H1 (cell line): ENCODE results near the gene UNC50. TPM values are rescaled to one million over a fixed set of nuclear protein-coding genes. Genes with fewer than 3 reads are reported as not detected.

Experiments
- CTCF ChIA-PET: fragments of 300-600 bp; sonication (Branson Sonifier 250); formaldehyde crosslinking; loops from one replicate; lab custom pipeline; 2021; ENCODE audit not compliant: partially characterized antibody; lab: Charles Lee
- POLR2A ChIA-PET: fragments of 300-600 bp; sonication (Branson Sonifier 250); formaldehyde crosslinking; loops from one replicate; lab custom pipeline; 2021; ENCODE audit warnings: inconsistent platforms; ENCODE audit not compliant: partially characterized antibody; lab: Charles Lee
- DNase-seq, 2 experiments: peaks; one replicate each; pipeline versions ENCODE4 v3.0.0 to v3.0.0-alpha.2; 2010 to 2022; ENCODE audit warnings: low spot score in 2 of 2, low read depth in 1 of 2, mixed read lengths in 1 of 2
- FAIRE-seq: peaks from 2 replicates; lab custom pipeline; 2011; peaks lifted over from hg19 to GRCh38; lab: Jason Lieb, UNC
- H2AFZ ChIP-seq: 2 replicates; pipeline ENCODE4 v1.8.1; 2012; ENCODE audit warnings: low read length, inconsistent platforms
- H2AK5ac ChIP-seq: 2 replicates; pipeline ENCODE4 v1.6.1; 2013; ENCODE audit warnings: low read depth, low read length
- H2BK120ac ChIP-seq: replicated peaks from 2 replicates; pipeline ENCODE3; 2013; ENCODE audit warnings: low read depth, low read length, inconsistent platforms
- H2BK12ac ChIP-seq: 2 replicates; pipeline ENCODE4 v1.6.1; 2013; ENCODE audit warnings: low read depth, low read length
- H2BK15ac ChIP-seq: 2 replicates; pipeline ENCODE4 v1.6.1; 2013; ENCODE audit warnings: low read length
- H2BK20ac ChIP-seq: 2 replicates; pipeline ENCODE4 v1.6.1; 2013; ENCODE audit warnings: low read length
- H2BK5ac ChIP-seq: 2 replicates; pipeline ENCODE4 v1.6.1; 2013; ENCODE audit warnings: low read depth, low read length
- H3K14ac ChIP-seq: 2 replicates; pipeline ENCODE4 v1.6.1; 2013; ENCODE audit warnings: inconsistent platforms; ENCODE audit not compliant: insufficient read length
- H3K18ac ChIP-seq: 2 replicates; pipeline ENCODE4 v1.6.1; 2013; ENCODE audit warnings: low read length; ENCODE audit errors: extremely low read depth
- H3K23ac ChIP-seq: 2 replicates; pipeline ENCODE4 v1.6.1; 2013; ENCODE audit warnings: inconsistent platforms; ENCODE audit not compliant: insufficient read length
- H3K23me2 ChIP-seq: 2 replicates; pipeline ENCODE4 v1.6.1; 2013; ENCODE audit warnings: low read depth, low read length
- H3K27ac ChIP-seq: 2 replicates; pipeline ENCODE4 v1.6.1; 2011; ENCODE audit warnings: low read depth, low read length, inconsistent platforms
- H3K27me3 ChIP-seq, 4 experiments: replicated peaks in 1 of 4; 1 replicate in 1 of 4; 2 replicates in 3 of 4; pipeline versions ENCODE4 v1.6.1 to v1.8.1; 2011 to 2013; ENCODE audit warnings: low read length in 3 of 4, mild to moderate bottlenecking in 3 of 4, inconsistent platforms in 2 of 4, mixed read lengths in 2 of 4, moderate library complexity in 1 of 4; ENCODE audit not compliant: control insufficient read depth in 3 of 4, insufficient read depth in 3 of 4; ENCODE audit errors: extremely low read depth in 1 of 4
- H3K36me3 ChIP-seq, 4 experiments: 2 replicates each; pipeline versions ENCODE4 v1.6.1 to v1.8.1; 2011 to 2013; ENCODE audit warnings: mild to moderate bottlenecking in 4 of 4, low read length in 3 of 4, moderate library complexity in 2 of 4, control low read depth in 1 of 4, inconsistent platforms in 1 of 4; ENCODE audit not compliant: insufficient read depth in 4 of 4, control insufficient read depth in 2 of 4
- H3K4ac ChIP-seq: replicated peaks from 2 replicates; pipeline ENCODE3; 2013; ENCODE audit warnings: low read length, low read depth, mixed read lengths, inconsistent platforms; ENCODE audit not compliant: insufficient read length
- H3K4me1 ChIP-seq, 4 experiments: replicated peaks in 1 of 4; 1 replicate in 1 of 4; 2 replicates in 3 of 4; pipeline versions ENCODE4 v1.6.1 to v1.8.1; 2011 to 2013; ENCODE audit warnings: low read length in 3 of 4, inconsistent platforms in 2 of 4, mixed read lengths in 1 of 4; ENCODE audit not compliant: insufficient read depth in 4 of 4, control insufficient read depth in 3 of 4
- H3K4me2 ChIP-seq, 2 experiments: 2 replicates each; pipeline versions ENCODE4 v1.6.1 to v1.8.1; 2011 to 2013; ENCODE audit warnings: low read depth in 2 of 2, low read length in 2 of 2, control low read depth in 1 of 2, inconsistent platforms in 1 of 2, mild to moderate bottlenecking in 1 of 2; ENCODE audit not compliant: insufficient read depth in 1 of 2
- H3K4me3 ChIP-seq, 4 experiments: fragments of 200-600, 300-600 bp in 1 of 4; sonication (generic), shearing (Covaris generic), sonication (Bioruptor Twin) in 1 of 4; 2 replicates each; pipeline versions ENCODE4 v1.5.1 to v1.8.1; 2011 to 2016; ENCODE audit warnings: low read length in 4 of 4, low read depth in 3 of 4, control low read depth in 2 of 4, inconsistent platforms in 2 of 4, mild to moderate bottlenecking in 2 of 4, mixed read lengths in 1 of 4, moderate library complexity in 1 of 4; ENCODE audit not compliant: insufficient read depth in 2 of 4; ENCODE audit errors: extremely low read depth in 1 of 4
- H3K56ac ChIP-seq: replicated peaks from 2 replicates; pipeline ENCODE3; 2013; ENCODE audit warnings: low read depth, mild to moderate bottlenecking, mixed read lengths, low read length, inconsistent platforms; ENCODE audit not compliant: insufficient read length
- H3K79me1 ChIP-seq: 2 replicates; pipeline ENCODE4 v1.6.1; 2013; ENCODE audit warnings: low read depth, low read length, control low read depth
- H3K79me2 ChIP-seq, 2 experiments: 2 replicates each; pipeline versions ENCODE4 v1.6.1 to v1.8.1; 2012 to 2013; ENCODE audit warnings: low read length in 2 of 2, mild to moderate bottlenecking in 2 of 2, inconsistent platforms in 1 of 2; ENCODE audit not compliant: insufficient read depth in 2 of 2, control insufficient read depth in 1 of 2
- H3K9ac ChIP-seq, 4 experiments: replicated peaks in 1 of 4; 1 replicate in 1 of 4; 2 replicates in 3 of 4; pipeline versions ENCODE4 v1.6.1 to v1.8.1; 2011 to 2013; ENCODE audit warnings: low read depth in 3 of 4, low read length in 3 of 4, control low read depth in 2 of 4, mild to moderate bottlenecking in 2 of 4, moderate library complexity in 2 of 4, inconsistent platforms in 1 of 4; ENCODE audit errors: extremely low read depth in 1 of 4
- H3K9me3 ChIP-seq, 2 experiments: 2 replicates each; pipeline versions ENCODE4 v1.6.1 to v1.8.1; 2012 to 2013; ENCODE audit warnings: mild to moderate bottlenecking in 2 of 2, moderate library complexity in 2 of 2, control low read depth in 1 of 2, inconsistent platforms in 1 of 2, low read depth in 1 of 2, low read length in 1 of 2, mixed read lengths in 1 of 2; ENCODE audit not compliant: insufficient read depth in 2 of 2
- H4K20me1 ChIP-seq, 2 experiments: replicated peaks in 1 of 2; 2 replicates each; pipeline versions ENCODE3 to v1.8.1; 2011 to 2013; ENCODE audit warnings: inconsistent platforms in 2 of 2, low read length in 2 of 2, mild to moderate bottlenecking in 1 of 2; ENCODE audit not compliant: insufficient read depth in 2 of 2, control insufficient read depth in 1 of 2
- H4K5ac ChIP-seq: 2 replicates; pipeline ENCODE4 v1.6.1; 2013; ENCODE audit warnings: low read length, low read depth, mixed read lengths, inconsistent platforms; ENCODE audit not compliant: insufficient read length
- H4K8ac ChIP-seq: 2 replicates; pipeline ENCODE4 v1.8.0; 2013; ENCODE audit warnings: mild to moderate bottlenecking, moderate library complexity, low read length, inconsistent platforms; ENCODE audit not compliant: insufficient read depth; ENCODE audit errors: extremely low read depth
- H4K91ac ChIP-seq: replicated peaks from 2 replicates; pipeline ENCODE3; 2013; ENCODE audit warnings: low read length, mixed read lengths, inconsistent platforms; ENCODE audit not compliant: insufficient read length
- CHD2 ChIP-seq: IDR thresholded peaks from 2 replicates; pipeline ENCODE4 v1.6.1; 2012; ENCODE audit warnings: low read length, improper control_type of control experiment
- FOSL1 ChIP-seq: IDR thresholded peaks from 2 replicates; pipeline ENCODE4 v1.6.1; 2011; ENCODE audit warnings: mild to moderate bottlenecking, low read depth, low read length, moderate library complexity; ENCODE audit not compliant: insufficient read depth
- NRF1 ChIP-seq: IDR thresholded peaks from 2 replicates; pipeline ENCODE4 v1.6.1; 2011; ENCODE audit warnings: mild to moderate bottlenecking, low read depth, low read length, improper control_type of control experiment
- POLR2A ChIP-seq, 2 experiments: IDR thresholded peaks; 1 replicate in 1 of 2; 2 replicates in 1 of 2; pipeline ENCODE4 v1.6.1; 2011; ENCODE audit warnings: low read depth in 2 of 2, low read length in 2 of 2, mild to moderate bottlenecking in 2 of 2; ENCODE audit errors: control extremely low read depth in 1 of 2
- RBBP5 ChIP-seq: IDR thresholded peaks from 2 replicates; pipeline ENCODE4 v1.7.1; 2012; ENCODE audit warnings: low read depth, mild to moderate bottlenecking, inconsistent platforms, low read length, moderate library complexity, borderline replicate concordance
- RXRA ChIP-seq: IDR thresholded peaks from 2 replicates; pipeline ENCODE4 v1.6.1; 2011; ENCODE audit warnings: low read depth, mild to moderate bottlenecking, low read length, moderate library complexity; ENCODE audit not compliant: insufficient read depth
- SIX5 ChIP-seq: IDR thresholded peaks from 2 replicates; pipeline ENCODE4 v1.6.1; 2011; ENCODE audit warnings: mild to moderate bottlenecking, low read depth, low read length
- SP2 ChIP-seq: IDR thresholded peaks from 2 replicates; pipeline ENCODE4 v1.6.1; 2012; ENCODE audit warnings: mild to moderate bottlenecking, low read length, inconsistent platforms
- WGBS, 2 experiments: shearing (Covaris generic) in 1 of 2; methylation state at CpG; one replicate each; pipeline versions ENCODE4 v1.1.6 to v1.1.7; 2013 to 2015; ENCODE audit warnings: low lambda C conversion rate in 2 of 2, mixed read lengths in 2 of 2, inconsistent platforms in 1 of 2, low coverage in 1 of 2, missing lambda C conversion rate in 1 of 2; ENCODE audit not compliant: insufficient replicate concordance in 2 of 2, insufficient coverage in 1 of 2, insufficient read length in 1 of 2; ENCODE audit errors: extremely low coverage in 1 of 2, missing lambda C conversion rate in 1 of 2; 5-methylcytosine and 5-hydroxymethylcytosine counted together
- polyA plus RNA-seq, 7 experiments: library from polyadenylated mRNA; depleted of rRNA in 3 of 7; stranded (reverse) in 5 of 7; unstranded in 2 of 7; fragments of >200 nt in 5 of 7; fragments of 200-250 nt in 2 of 7; gene quantifications; 1 replicate in 5 of 7; 2 replicates in 1 of 7; 4 replicates in 1 of 7; pipeline versions ENCODE4 v1.2.1 to v1.2.3, GENCODE V29; 2011 to 2013; ENCODE audit warnings: missing spikeins in 2 of 7, mixed read lengths in 2 of 7
- total RNA-seq: library from RNA; stranded (reverse); fragmentation: NEBNext Ultra II Directional; extraction: Animal tissue kit (Norgen Biotek cat#: 25700); gene quantifications from 2 replicates; pipeline ENCODE4 v1.2.1, GENCODE V29; 2021
- TF ChIP-seq, protein P1 (sequence below), 3 experiments: IDR thresholded peaks; 1 replicate in 2 of 3; 2 replicates in 1 of 3; pipeline versions ENCODE4 v1.5.1 to v1.6.1; 2011; ENCODE audit warnings: low read length in 3 of 3, mild to moderate bottlenecking in 3 of 3, inconsistent platforms in 2 of 3, low read depth in 1 of 3, moderate library complexity in 1 of 3; ENCODE audit not compliant: insufficient read depth in 1 of 3; ENCODE audit errors: control extremely low read depth in 1 of 3

Gene UNC50
- total and polyA plus RNA-seq, 2 of the 8 experiments (the other 6 are each of a cell fraction or from before 2014, with no cell fraction given) = 33.4 to 58.5 TPM

GRCh38 chr2:98565941-98566340 lies 42.4 kb upstream of the UNC50 start:
- POLR2A ChIA-PET = no interaction called here
- H3K36me3 ChIP-seq = peaks cover 9 to 47% (median 28%) of the 10 kb centered on the region in 4 experiments; a peak in 7 of 8 replicates
- no peak for TF ChIP-seq SP2
- TF ChIP-seq RBBP5 = no peak
- no peak for TF ChIP-seq SIX5
- TF ChIP-seq NRF1 = no peak
- TF ChIP-seq, protein P1, sequence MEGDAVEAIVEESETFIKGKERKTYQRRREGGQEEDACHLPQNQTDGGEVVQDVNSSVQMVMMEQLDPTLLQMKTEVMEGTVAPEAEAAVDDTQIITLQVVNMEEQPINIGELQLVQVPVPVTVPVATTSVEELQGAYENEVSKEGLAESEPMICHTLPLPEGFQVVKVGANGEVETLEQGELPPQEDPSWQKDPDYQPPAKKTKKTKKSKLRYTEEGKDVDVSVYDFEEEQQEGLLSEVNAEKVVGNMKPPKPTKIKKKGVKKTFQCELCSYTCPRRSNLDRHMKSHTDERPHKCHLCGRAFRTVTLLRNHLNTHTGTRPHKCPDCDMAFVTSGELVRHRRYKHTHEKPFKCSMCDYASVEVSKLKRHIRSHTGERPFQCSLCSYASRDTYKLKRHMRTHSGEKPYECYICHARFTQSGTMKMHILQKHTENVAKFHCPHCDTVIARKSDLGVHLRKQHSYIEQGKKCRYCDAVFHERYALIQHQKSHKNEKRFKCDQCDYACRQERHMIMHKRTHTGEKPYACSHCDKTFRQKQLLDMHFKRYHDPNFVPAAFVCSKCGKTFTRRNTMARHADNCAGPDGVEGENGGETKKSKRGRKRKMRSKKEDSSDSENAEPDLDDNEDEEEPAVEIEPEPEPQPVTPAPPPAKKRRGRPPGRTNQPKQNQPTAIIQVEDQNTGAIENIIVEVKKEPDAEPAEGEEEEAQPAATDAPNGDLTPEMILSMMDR (IDR thresholded peaks at IDR 0.05; ENCODE audit: control extremely low read depth in 1 of 3, insufficient read depth in 1 of 3, low read depth in 1 of 3, low read length in 3 of 3) = no peak
- TF ChIP-seq CHD2 = no peak
- no peak for TF ChIP-seq POLR2A (IDR thresholded peaks at IDR 0.05; ENCODE audit: control extremely low read depth in 1 of 2, low read depth in 2 of 2, low read length in 2 of 2)
- no peak for TF ChIP-seq RXRA
- TF ChIP-seq FOSL1 = no peak

More at GRCh38 chr2:98565941-98566340, 42.4 kb upstream of the UNC50 start:
- Histone ChIP-seq H2BK20ac (no peak overlapping the region), H3K27me3 (no peaks in the 10 kb centered on the region), H4K8ac (no peak overlapping the region), H3K18ac (no peak overlapping the region), H3K79me2 (no peaks in the 10 kb centered on the region), H3K9me3 (no peaks in the 10 kb centered on the region), H3K23me2 (no peaks in the 10 kb centered on the region), H2BK120ac (no peak overlapping the region), H2BK15ac (no peak overlapping the region), H3K56ac (no peak overlapping the region), H3K79me1 (no peaks in the 10 kb centered on the region), H3K4ac (no peak overlapping the region), H2BK12ac (no peak overlapping the region), H2AK5ac (no peak overlapping the region), H3K4me3 (no peak overlapping the region), H2BK5ac (no peak overlapping the region), H3K23ac (no peak overlapping the region), H3K9ac (no peak overlapping the region), H2AFZ (no peak overlapping the region), H4K91ac (no peak overlapping the region), H3K4me1 (no peaks in the 10 kb centered on the region), H4K5ac (no peak overlapping the region), H3K27ac (no peak overlapping the region), H3K4me2 (no peak overlapping the region), H3K14ac (no peak overlapping the region), H4K20me1 (peaks cover 0 to 3% of the 10 kb centered on the region in 2 experiments)
- CTCF ChIA-PET = no interaction called here
- 87% methylated on average over 14 of the region's 19 CpGs; no CpG with 5 or more reads in 1 of the 2 experiments for WGBS, 2 experiments
- no peak for FAIRE-seq
- no peak for DNase-seq
